Thymus (tissue), 11 donors: ENCODE measurements around the gene ASMT. TPM values are rescaled to one million over a fixed set of nuclear protein-coding genes. Genes with fewer than 3 reads are reported as not detected.

ENCODE experiments used
- DNase-seq, 9 donors: peaks; one replicate each; pipeline ENCODE4 v3.0.0-alpha.2; 2013; ENCODE audit warnings: low spot score in 9 of 9, low read depth in 6 of 9, missing footprints in 1 of 9
- H3K27ac ChIP-seq, 2 donors: one replicate each; pipeline ENCODE4 v1.5.1; 2013; ENCODE audit warnings: control low read depth in 1 of 2, low read depth in 1 of 2, low read length in 1 of 2, mild to moderate bottlenecking in 1 of 2, moderate library complexity in 1 of 2
- H3K27me3 ChIP-seq, 2 donors: one replicate each; pipeline ENCODE4 v1.5.1; 2013; ENCODE audit warnings: low read length in 1 of 2; ENCODE audit not compliant: control insufficient read depth in 2 of 2, insufficient read depth in 1 of 2
- H3K36me3 ChIP-seq, 2 donors: one replicate each; pipeline ENCODE4 v1.5.1; 2013; ENCODE audit warnings: low read length in 1 of 2, mild to moderate bottlenecking in 1 of 2, moderate library complexity in 1 of 2; ENCODE audit not compliant: control insufficient read depth in 2 of 2, insufficient read depth in 2 of 2
- H3K4me1 ChIP-seq, 2 donors: one replicate each; pipeline ENCODE4 v1.5.1; 2013; ENCODE audit warnings: low read length in 2 of 2; ENCODE audit not compliant: control insufficient read depth in 2 of 2, insufficient read depth in 2 of 2
- H3K4me3 ChIP-seq, 2 donors: one replicate each; pipeline ENCODE4 v1.5.1; 2013; ENCODE audit warnings: low read length in 2 of 2, control low read depth in 1 of 2, mild to moderate bottlenecking in 1 of 2
- H3K9me3 ChIP-seq, 2 donors: one replicate each; pipeline ENCODE4 v1.5.1; 2013; ENCODE audit warnings: low read length in 1 of 2, mild to moderate bottlenecking in 1 of 2; ENCODE audit not compliant: control insufficient read depth in 2 of 2, insufficient read depth in 1 of 2
- WGBS: extraction: QIAGEN DNeasy Blood & Tissue Kit; methylation state at CpG from one replicate; pipeline ENCODE4 v1.1.7; 2013; 5-methylcytosine and 5-hydroxymethylcytosine counted together
- polyA plus RNA-seq: library from polyadenylated mRNA; stranded (reverse); fragments of 200-250 nt; gene quantifications from one replicate; pipeline ENCODE4 v1.2.3, GENCODE V29; 2013
- total RNA-seq: library from RNA; stranded (reverse); fragments of 120-200 nt; gene quantifications from one replicate; pipeline ENCODE4 v1.2.4, GENCODE V29; 2013
- donor health status: healthy.

ASMT gene
- total and polyA plus RNA-seq, 2 donors, result 0.05 to 0.46 TPM

GRCh38 chrX:1587161-1587560 is 27.7 kb upstream of the ASMT start:
- H3K9me3 ChIP-seq, result no peaks in the 10 kb centered on the region
- no peak overlapping the region for H3K4me3 ChIP-seq
- H3K36me3 ChIP-seq, result no peaks in the 10 kb centered on the region
- H3K27ac ChIP-seq, result no peak overlapping the region
- H3K27me3 ChIP-seq, result no peaks in the 10 kb centered on the region
- 77% methylated on average over 5 of the region's 5 CpGs for whole genome bisulfite sequencing
- no peak for DNase-seq
- H3K4me1 ChIP-seq, result no peaks in the 10 kb centered on the region

DNA sequence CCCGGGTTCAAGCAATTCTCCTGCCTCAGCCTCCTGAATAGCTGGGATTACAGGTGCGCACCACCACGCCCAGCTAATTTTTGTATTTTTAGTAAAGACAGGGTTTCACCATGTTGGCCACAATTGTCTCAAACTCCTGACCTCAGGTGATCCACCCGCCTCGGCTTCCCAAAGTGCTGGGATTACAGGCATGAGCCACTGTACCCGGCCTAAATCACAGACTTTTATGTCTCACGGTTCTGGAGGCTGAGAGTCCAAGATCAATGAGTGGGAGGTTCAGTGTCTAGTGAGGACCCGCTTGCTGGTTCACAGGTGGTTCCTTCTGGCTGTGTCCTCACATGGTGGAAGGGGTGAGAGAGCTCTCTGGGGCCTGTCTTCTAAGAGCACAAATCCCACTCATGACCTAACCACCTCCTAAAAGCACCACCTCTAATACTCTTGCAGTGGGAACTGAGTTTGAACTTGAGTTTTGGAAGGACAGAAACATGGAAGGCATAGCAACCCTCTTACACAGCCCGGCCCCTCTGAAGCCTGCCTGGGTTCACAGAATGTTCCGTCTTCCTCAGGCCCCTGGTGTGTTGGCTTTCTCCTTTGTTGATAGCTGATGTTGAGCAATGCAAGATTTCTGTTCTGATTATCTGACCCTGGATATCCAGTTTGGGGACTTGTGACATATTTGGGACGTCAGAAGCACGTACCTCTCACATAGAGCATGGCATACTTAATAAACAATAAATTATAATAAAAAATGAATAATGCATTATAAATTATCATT is 25.3 kb upstream of the ASMT start:
- 96% methylated on average over 12 of the region's 12 CpGs for WGBS
- Histone ChIP-seq H3K9me3 (no peaks in the 10 kb centered on the region), H3K27ac (no peak overlapping the region), H3K36me3 (peaks cover 13% of the 10 kb centered on the region in 2 donors), H3K4me1 (peaks cover 10% of the 10 kb centered on the region in 2 donors), H3K27me3 (no peaks in the 10 kb centered on the region), H3K4me3 (no peak overlapping the region)
- DNase-seq, result no peak

- Histone ChIP-seq H3K36me3 (peaks cover 29 to 30% of the 10 kb centered on the region in 2 donors), H3K27me3 (no peaks in the 10 kb centered on the region), H3K4me1 (peaks cover 10% of the 10 kb centered on the region in 2 donors), H3K4me3 (peak within 1 kb of the TSS; percentile 83 to 95), H3K27ac (peak within 1 kb of the TSS; percentile 62 to 90), H3K9me3 (no peaks in the 10 kb centered on the region)
- DNase-seq, result peak; percentile 84 to 98 (median 95)
- WGBS, result 3% methylated on average over 66 of the region's 66 CpGs
Observed at GRCh38 chrX:1591102-1591862, 23.6 kb upstream of the ASMT start, which contains the start of gene AKAP17A. Gene AKAP17A, plus strand, starts transcription at chrX:1591604. Its CDS starts 1,859 bp downstream, at chrX:1593463.

GRCh38 chrX:1591863-1592469 is 22.9 kb upstream of the ASMT start:
- Histone ChIP-seq H3K27ac (peak overlapping the region; percentile 62 to 90), H3K4me3 (peak overlapping the region; percentile 83 to 95), H3K36me3 (peaks cover 33 to 36% of the 10 kb centered on the region in 2 donors), H3K27me3 (no peaks in the 10 kb centered on the region), H3K9me3 (no peaks in the 10 kb centered on the region), H3K4me1 (peaks cover 10% of the 10 kb centered on the region in 2 donors)
- WGBS, result 2% methylated on average over 35 of the region's 35 CpGs
- DNase-seq, result no peak

GRCh38 chrX:1592470-1593142 is 22.3 kb upstream of the ASMT start:
- WGBS, result 2% methylated on average over 28 of the region's 28 CpGs
- peak overlapping the region; percentile 83 to 95 for H3K4me3 ChIP-seq
- no peak for DNase-seq
- peak overlapping the region; percentile 62 to 86 for H3K27ac ChIP-seq
- peaks cover 10% of the 10 kb centered on the region in 2 donors for H3K4me1 ChIP-seq
- no peaks in the 10 kb centered on the region for H3K9me3 ChIP-seq
- peaks cover 40 to 42% of the 10 kb centered on the region in 2 donors for H3K36me3 ChIP-seq
- H3K27me3 ChIP-seq, result no peaks in the 10 kb centered on the region

DNA sequence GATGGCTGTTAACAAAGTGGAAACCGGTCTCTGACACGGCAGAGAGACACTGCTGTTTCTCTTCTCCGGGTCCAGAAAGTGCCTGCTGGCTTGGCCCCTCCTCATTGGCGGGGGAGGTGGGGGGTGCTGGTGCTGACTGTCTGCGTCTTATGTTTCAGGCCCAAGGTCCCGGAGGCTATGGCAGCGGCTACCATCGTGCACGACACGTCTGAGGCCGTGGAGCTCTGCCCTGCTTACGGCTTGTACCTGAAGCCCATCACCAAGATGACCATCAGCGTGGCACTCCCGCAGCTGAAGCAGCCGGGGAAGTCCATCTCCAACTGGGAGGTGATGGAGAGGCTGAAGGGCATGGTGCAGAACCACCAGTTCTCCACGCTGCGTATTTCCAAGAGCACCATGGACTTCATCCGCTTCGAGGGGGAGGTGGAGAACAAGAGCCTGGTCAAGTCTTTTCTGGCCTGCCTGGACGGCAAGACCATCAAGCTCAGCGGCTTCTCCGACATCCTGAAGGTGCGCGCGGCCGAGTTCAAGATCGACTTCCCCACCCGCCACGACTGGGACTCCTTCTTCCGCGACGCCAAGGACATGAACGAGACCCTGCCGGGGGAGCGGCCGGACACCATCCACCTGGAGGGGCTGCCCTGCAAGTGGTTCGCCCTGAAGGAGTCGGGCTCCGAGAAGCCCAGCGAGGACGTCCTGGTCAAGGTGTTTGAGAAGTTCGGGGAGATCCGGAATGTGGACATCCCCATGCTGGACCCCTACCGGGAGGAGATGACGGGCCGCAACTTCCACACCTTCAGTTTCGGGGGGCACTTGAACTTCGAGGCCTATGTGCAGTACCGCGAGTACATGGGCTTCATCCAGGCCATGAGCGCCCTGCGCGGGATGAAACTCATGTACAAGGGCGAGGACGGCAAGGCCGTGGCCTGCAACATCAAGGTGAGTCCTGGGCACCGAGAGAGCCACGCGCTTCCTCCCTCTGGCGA is 21.3 kb upstream of the ASMT start:
- Histone ChIP-seq H3K27me3 (no peaks in the 10 kb centered on the region), H3K4me1 (peaks cover 10% of the 10 kb centered on the region in 2 donors), H3K9me3 (no peaks in the 10 kb centered on the region), H3K27ac (no peak overlapping the region), H3K4me3 (no peak overlapping the region), H3K36me3 (peaks cover 48 to 52% of the 10 kb centered on the region in 2 donors)
- no peak for DNase-seq
- 96% methylated on average over 60 of the region's 60 CpGs for WGBS

GRCh38 chrX:1595711-1596060 is 19.2 kb upstream of the ASMT start:
- H3K36me3 ChIP-seq, result peaks cover 68 to 73% of the 10 kb centered on the region in 2 donors
- no peak for DNase-seq
- peaks cover 0 to 2% of the 10 kb centered on the region in 2 donors for H3K9me3 ChIP-seq
- no peak overlapping the region for H3K4me3 ChIP-seq
- 97% methylated on average over 17 of the region's 17 CpGs for WGBS
- no peak overlapping the region for H3K27ac ChIP-seq
- H3K27me3 ChIP-seq, result no peaks in the 10 kb centered on the region
- H3K4me1 ChIP-seq, result peaks cover 10% of the 10 kb centered on the region in 2 donors
